HEK293 (cell line): ENCODE results near the gene ZNF486.

ENCODE experiments used
- CTCF ChIA-PET: fragments of 350-600 bp; formaldehyde crosslinking; extraction: SDS; loops from one replicate; lab custom pipeline; 2021; ENCODE audit warnings: antibody characterized with exemption; lab: Yijun Ruan, JAX
- POLR2A ChIA-PET: fragments of 300-600 bp; formaldehyde crosslinking; extraction: SDS; loops from one replicate; lab custom pipeline; 2020; ENCODE audit warnings: antibody characterized with exemption, inconsistent platforms; lab: Yijun Ruan, JAX
- H3K27ac ChIP-seq: fragments of 200-500 bp; sonication (Bioruptor generic); 2 replicates; pipeline ENCODE4 v1.5.1; 2014; ENCODE audit warnings: low read depth, low read length, control low read depth, inconsistent platforms; ENCODE audit errors: extremely low read depth
- H3K36me3 ChIP-seq, 2 experiments: fragments of 200-500 bp in 1 of 2; sonication (Bioruptor generic) in 1 of 2; 1 replicate in 1 of 2; 2 replicates in 1 of 2; pipeline ENCODE4 v1.5.1; 2014 to 2017; ENCODE audit warnings: inconsistent platforms in 2 of 2, low read length in 2 of 2; ENCODE audit not compliant: control insufficient read depth in 2 of 2, insufficient read depth in 1 of 2
- H3K4me1 ChIP-seq: fragments of 200-500 bp; sonication (Bioruptor generic); 2 replicates; pipeline ENCODE4 v1.5.1; 2014; ENCODE audit warnings: mild to moderate bottlenecking, low read length, inconsistent platforms; ENCODE audit not compliant: control insufficient read depth, insufficient read depth
- H3K4me3 ChIP-seq: 2 replicates; pipeline ENCODE4 v1.5.1; 2011; ENCODE audit warnings: low read depth, mild to moderate bottlenecking, control low read depth, low read length, moderate library complexity
- H3K9me3 ChIP-seq: fragments of 200-500 bp; sonication (Bioruptor generic); 2 replicates; pipeline ENCODE4 v1.5.1; 2014; ENCODE audit warnings: low read depth, low read length, inconsistent platforms; ENCODE audit not compliant: control insufficient read depth, insufficient read depth
- GLI2 ChIP-seq: fragments of 450-650 bp; formaldehyde crosslinking; IDR thresholded peaks from 2 replicates; pipeline ENCODE4; 2017; ENCODE audit warnings: missing biosample characterization, missing genetic modification characterization, low read depth, borderline replicate concordance
- KLF8 ChIP-seq: fragments of 450-650 bp; formaldehyde crosslinking; IDR thresholded peaks from 2 replicates; pipeline ENCODE4 v1.5.1; 2016; ENCODE audit warnings: missing biosample characterization, missing genetic modification characterization
- SP2 ChIP-seq: fragments of 450-650 bp; formaldehyde crosslinking; IDR thresholded peaks from 2 replicates; pipeline ENCODE4 v1.5.1; 2016; ENCODE audit warnings: missing biosample characterization, missing genetic modification characterization
- TRIM28 ChIP-seq: IDR thresholded peaks from 2 replicates; pipeline ENCODE4 v1.6.1; 2011; ENCODE audit warnings: low read length, control low read depth, borderline replicate concordance
- YY2 ChIP-seq: fragments of 450-650 bp; formaldehyde crosslinking; IDR thresholded peaks from 2 replicates; pipeline ENCODE4 v1.5.1; 2016; ENCODE audit warnings: missing biosample characterization, missing genetic modification characterization
- ZBTB17 ChIP-seq: fragments of 450-650 bp; formaldehyde crosslinking; IDR thresholded peaks from 2 replicates; pipeline ENCODE4 v1.5.1; 2016; ENCODE audit warnings: missing biosample characterization, missing genetic modification characterization
- ZNF114 ChIP-seq: fragments of 450-650 bp; formaldehyde crosslinking; IDR thresholded peaks from 2 replicates; pipeline ENCODE4 v1.5.0; 2017; ENCODE audit warnings: missing biosample characterization, missing genetic modification characterization
- ZNF132 ChIP-seq: fragments of 450-650 bp; formaldehyde crosslinking; IDR thresholded peaks from 2 replicates; pipeline ENCODE4 v1.5.1; 2017; ENCODE audit warnings: missing biosample characterization, missing genetic modification characterization, borderline replicate concordance
- ZNF146 ChIP-seq: fragments of 450-650 bp; formaldehyde crosslinking; IDR thresholded peaks from 2 replicates; pipeline ENCODE4 v1.5.1; 2016; ENCODE audit warnings: missing biosample characterization, missing genetic modification characterization
- ZNF16 ChIP-seq: fragments of 450-650 bp; formaldehyde crosslinking; IDR thresholded peaks from 2 replicates; pipeline ENCODE4 v1.5.1; 2016; ENCODE audit warnings: low read depth, missing biosample characterization, missing genetic modification characterization
- ZNF37A ChIP-seq: fragments of 450-650 bp; IDR thresholded peaks from 2 replicates; pipeline ENCODE4 v1.5.1; 2018; ENCODE audit warnings: missing biosample characterization, missing genetic modification characterization
- ZNF404 ChIP-seq: fragments of 450-650 bp; formaldehyde crosslinking; IDR thresholded peaks from 2 replicates; pipeline ENCODE4 v1.5.1; 2017; ENCODE audit warnings: missing biosample characterization, missing genetic modification characterization
- ZNF571 ChIP-seq: fragments of 450-650 bp; formaldehyde crosslinking; IDR thresholded peaks from 2 replicates; pipeline ENCODE4 v1.5.0; 2017; ENCODE audit warnings: missing biosample characterization, missing genetic modification characterization
- ZNF654 ChIP-seq: fragments of 450-650 bp; formaldehyde crosslinking; IDR thresholded peaks from 2 replicates; pipeline ENCODE4 v1.5.1; 2016; ENCODE audit warnings: low read depth, missing biosample characterization, missing genetic modification characterization
- ZNF777 ChIP-seq: fragments of 450-650 bp; formaldehyde crosslinking; IDR thresholded peaks from 2 replicates; pipeline ENCODE4 v1.5.1; 2017; ENCODE audit warnings: missing biosample characterization, missing genetic modification characterization, borderline replicate concordance
- ZNF785 ChIP-seq: fragments of 450-650 bp; formaldehyde crosslinking; IDR thresholded peaks from 2 replicates; pipeline ENCODE4 v1.5.1; 2016; ENCODE audit warnings: missing biosample characterization, missing genetic modification characterization
- ZXDB ChIP-seq: fragments of 450-650 bp; formaldehyde crosslinking; IDR thresholded peaks from 2 replicates; pipeline ENCODE4 v1.5.1; 2016; ENCODE audit warnings: missing biosample characterization, missing genetic modification characterization
- TF ChIP-seq, protein P1 (sequence below): fragments of 450-650 bp; formaldehyde crosslinking; IDR thresholded peaks from 2 replicates; pipeline ENCODE4 v1.5.1; 2016; ENCODE audit warnings: missing biosample characterization, missing genetic modification characterization
- TF ChIP-seq, protein P2 (sequence below): fragments of 450-650 bp; formaldehyde crosslinking; IDR thresholded peaks from 2 replicates; pipeline ENCODE4 v1.5.1; 2016; ENCODE audit warnings: missing biosample characterization, missing genetic modification characterization
- TF ChIP-seq, protein P3 (sequence below): fragments of 450-650 bp; formaldehyde crosslinking; IDR thresholded peaks from 2 replicates; pipeline ENCODE4 v1.5.1; 2016; ENCODE audit warnings: missing biosample characterization, missing genetic modification characterization
- TF ChIP-seq, protein P4 (sequence below): fragments of 450-650 bp; formaldehyde crosslinking; IDR thresholded peaks from 2 replicates; pipeline ENCODE4 v1.5.1; 2017; ENCODE audit warnings: missing biosample characterization, missing genetic modification characterization

ZNF486 gene

DNA sequence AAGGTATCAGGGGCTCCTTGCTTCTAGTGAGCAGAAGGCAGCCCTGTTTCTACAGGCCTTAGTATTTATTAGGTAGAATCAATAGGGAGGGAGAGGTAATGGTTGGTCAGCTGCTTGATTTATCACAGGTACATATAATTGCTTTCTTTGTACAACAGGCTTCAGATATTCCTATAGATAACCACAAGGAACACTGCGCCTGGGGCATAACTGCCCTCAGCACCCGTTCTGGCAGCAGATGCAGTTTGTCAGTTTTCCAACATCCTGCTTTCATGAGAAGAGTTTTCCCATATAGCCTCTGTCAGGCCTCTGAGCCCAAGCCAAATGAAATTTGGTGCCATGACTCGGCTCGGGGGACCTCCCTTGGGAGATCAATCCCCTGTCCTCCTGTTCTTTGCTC, 12.4 kb upstream of the ZNF486 start:
- CTCF ChIA-PET = no interaction called here
- no peaks in the 10 kb centered on the region for H3K9me3 ChIP-seq
- H3K27ac ChIP-seq = no peak overlapping the region
- TF ChIP-seq ZNF146 (no peak), ZNF404 (tag by site-specific recombination) (no peak), ZNF16 (tag by site-specific recombination) (no peak), SP2 (no peak), ZXDB (tag by site-specific recombination) (no peak), ZNF785 (no peak), ZNF654 (tag by site-specific recombination) (no peak), ZNF114 (tag by site-specific recombination) (no peak), ZNF777 (tag by site-specific recombination) (no peak), ZNF37A (tag by site-specific recombination) (no peak), ZNF132 (tag by site-specific recombination) (no peak)
- TF ChIP-seq, protein P1, sequence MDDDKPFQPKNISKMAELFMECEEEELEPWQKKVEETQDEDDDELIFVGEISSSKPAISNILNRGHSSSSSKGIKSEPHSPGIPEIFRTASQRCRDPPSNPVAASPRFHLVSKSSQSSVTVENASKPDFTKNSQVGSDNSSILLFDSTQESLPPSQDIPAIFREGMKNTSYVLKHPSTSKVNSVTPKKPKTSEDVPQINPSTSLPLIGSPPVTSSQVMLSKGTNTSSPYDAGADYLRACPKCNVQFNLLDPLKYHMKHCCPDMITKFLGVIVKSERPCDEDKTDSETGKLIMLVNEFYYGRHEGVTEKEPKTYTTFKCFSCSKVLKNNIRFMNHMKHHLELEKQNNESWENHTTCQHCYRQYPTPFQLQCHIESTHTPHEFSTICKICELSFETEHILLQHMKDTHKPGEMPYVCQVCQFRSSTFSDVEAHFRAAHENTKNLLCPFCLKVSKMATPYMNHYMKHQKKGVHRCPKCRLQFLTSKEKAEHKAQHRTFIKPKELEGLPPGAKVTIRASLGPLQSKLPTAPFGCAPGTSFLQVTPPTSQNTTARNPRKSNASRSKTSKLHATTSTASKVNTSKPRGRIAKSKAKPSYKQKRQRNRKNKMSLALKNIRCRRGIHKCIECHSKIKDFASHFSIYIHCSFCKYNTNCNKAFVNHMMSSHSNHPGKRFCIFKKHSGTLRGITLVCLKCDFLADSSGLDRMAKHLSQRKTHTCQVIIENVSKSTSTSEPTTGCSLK = no peak
- TF ChIP-seq, protein P2, sequence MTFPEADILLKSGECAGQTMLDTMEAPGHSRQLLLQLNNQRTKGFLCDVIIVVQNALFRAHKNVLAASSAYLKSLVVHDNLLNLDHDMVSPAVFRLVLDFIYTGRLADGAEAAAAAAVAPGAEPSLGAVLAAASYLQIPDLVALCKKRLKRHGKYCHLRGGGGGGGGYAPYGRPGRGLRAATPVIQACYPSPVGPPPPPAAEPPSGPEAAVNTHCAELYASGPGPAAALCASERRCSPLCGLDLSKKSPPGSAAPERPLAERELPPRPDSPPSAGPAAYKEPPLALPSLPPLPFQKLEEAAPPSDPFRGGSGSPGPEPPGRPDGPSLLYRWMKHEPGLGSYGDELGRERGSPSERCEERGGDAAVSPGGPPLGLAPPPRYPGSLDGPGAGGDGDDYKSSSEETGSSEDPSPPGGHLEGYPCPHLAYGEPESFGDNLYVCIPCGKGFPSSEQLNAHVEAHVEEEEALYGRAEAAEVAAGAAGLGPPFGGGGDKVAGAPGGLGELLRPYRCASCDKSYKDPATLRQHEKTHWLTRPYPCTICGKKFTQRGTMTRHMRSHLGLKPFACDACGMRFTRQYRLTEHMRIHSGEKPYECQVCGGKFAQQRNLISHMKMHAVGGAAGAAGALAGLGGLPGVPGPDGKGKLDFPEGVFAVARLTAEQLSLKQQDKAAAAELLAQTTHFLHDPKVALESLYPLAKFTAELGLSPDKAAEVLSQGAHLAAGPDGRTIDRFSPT (tag by site-specific recombination) = no peak
- TF ChIP-seq, protein P3, sequence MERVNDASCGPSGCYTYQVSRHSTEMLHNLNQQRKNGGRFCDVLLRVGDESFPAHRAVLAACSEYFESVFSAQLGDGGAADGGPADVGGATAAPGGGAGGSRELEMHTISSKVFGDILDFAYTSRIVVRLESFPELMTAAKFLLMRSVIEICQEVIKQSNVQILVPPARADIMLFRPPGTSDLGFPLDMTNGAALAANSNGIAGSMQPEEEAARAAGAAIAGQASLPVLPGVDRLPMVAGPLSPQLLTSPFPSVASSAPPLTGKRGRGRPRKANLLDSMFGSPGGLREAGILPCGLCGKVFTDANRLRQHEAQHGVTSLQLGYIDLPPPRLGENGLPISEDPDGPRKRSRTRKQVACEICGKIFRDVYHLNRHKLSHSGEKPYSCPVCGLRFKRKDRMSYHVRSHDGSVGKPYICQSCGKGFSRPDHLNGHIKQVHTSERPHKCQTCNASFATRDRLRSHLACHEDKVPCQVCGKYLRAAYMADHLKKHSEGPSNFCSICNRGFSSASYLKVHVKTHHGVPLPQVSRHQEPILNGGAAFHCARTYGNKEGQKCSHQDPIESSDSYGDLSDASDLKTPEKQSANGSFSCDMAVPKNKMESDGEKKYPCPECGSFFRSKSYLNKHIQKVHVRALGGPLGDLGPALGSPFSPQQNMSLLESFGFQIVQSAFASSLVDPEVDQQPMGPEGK = no peak
- no peaks in the 10 kb centered on the region for H3K36me3 ChIP-seq
- H3K4me3 ChIP-seq = no peak overlapping the region
- H3K4me1 ChIP-seq = no peaks in the 10 kb centered on the region
- POLR2A ChIA-PET = no interaction called here

DNA sequence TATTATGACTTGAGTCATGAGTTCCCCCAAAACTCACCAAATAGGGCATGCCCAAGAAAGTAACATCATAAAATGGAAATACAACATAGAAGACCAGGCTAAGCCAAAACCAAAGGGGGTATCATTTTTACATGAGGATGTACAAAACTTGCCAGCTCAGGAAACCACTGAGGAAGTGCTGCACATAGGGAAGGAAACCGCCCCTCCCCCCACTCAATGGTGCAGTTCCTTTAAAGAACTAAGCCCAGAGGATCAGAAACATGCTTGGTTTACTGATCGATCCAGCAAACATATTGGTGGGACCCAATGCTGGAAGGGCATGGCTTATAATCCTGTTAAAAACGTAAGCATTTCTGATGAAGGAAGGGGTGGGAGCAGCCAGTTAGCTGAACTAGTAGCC, 4.2 kb upstream of the ZNF486 start:
- no peak for TF ChIP-seq KLF8 (tag by site-specific recombination)
- TF ChIP-seq ZNF571 (tag by site-specific recombination) = no peak
- TF ChIP-seq YY2 = no peak
- TF ChIP-seq, protein P4, sequence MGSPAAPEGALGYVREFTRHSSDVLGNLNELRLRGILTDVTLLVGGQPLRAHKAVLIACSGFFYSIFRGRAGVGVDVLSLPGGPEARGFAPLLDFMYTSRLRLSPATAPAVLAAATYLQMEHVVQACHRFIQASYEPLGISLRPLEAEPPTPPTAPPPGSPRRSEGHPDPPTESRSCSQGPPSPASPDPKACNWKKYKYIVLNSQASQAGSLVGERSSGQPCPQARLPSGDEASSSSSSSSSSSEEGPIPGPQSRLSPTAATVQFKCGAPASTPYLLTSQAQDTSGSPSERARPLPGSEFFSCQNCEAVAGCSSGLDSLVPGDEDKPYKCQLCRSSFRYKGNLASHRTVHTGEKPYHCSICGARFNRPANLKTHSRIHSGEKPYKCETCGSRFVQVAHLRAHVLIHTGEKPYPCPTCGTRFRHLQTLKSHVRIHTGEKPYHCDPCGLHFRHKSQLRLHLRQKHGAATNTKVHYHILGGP (tag by site-specific recombination) = no peak
- no peak for TF ChIP-seq ZBTB17 (tag by site-specific recombination)
- no peak for TF ChIP-seq GLI2 (tag by site-specific recombination)
- TF ChIP-seq TRIM28 = no peak
- CTCF ChIA-PET = no interaction called here
- Histone ChIP-seq H3K9me3 (no peaks in the 10 kb centered on the region), H3K4me1 (no peaks in the 10 kb centered on the region), H3K36me3 (no peaks in the 10 kb centered on the region), H3K4me3 (no peak overlapping the region), H3K27ac (no peak overlapping the region)
- POLR2A ChIA-PET = no interaction called here
